ENCODE results near the gene R3HDM2.

R3HDM2 gene

GRCh38 chr12:57229046-57229633 lies 201.7 kb downstream of the R3HDM2 start:
- H3K27ac ChIP-seq: peak overlapping the region in 15 of 21 experiments; percentile 15 to 92 (median 83)

GRCh38 chr12:57227315-57228115 lies 203.3 kb downstream of the R3HDM2 start:
- H3K4me3 ChIP-seq: no peak overlapping the region
- peak overlapping the region in 1 of 21 experiments; percentile 28 for H3K27ac ChIP-seq

More at GRCh38 chr12:57229046-57229633, 201.7 kb downstream of the R3HDM2 start:
- peak overlapping the region; percentile 56 to 75 (median 63) for H3K4me3 ChIP-seq

GRCh38 chr12:57226588-57227314 lies 204.1 kb downstream of the R3HDM2 start:
- H3K27ac ChIP-seq: peak overlapping the region in 1 of 21 experiments; percentile 28
- H3K4me3 ChIP-seq: no peak overlapping the region

GRCh38 chr12:57225680-57226210 lies 205.1 kb downstream of the R3HDM2 start:
- no peak overlapping the region for H3K4me3 ChIP-seq
- H3K27ac ChIP-seq: peak overlapping the region in 1 of 21 experiments; percentile 0

GRCh38 chr12:57224973-57225679 lies 205.7 kb downstream of the R3HDM2 start:
- no peak overlapping the region for H3K4me3 ChIP-seq
- H3K27ac ChIP-seq: no peak overlapping the region

GRCh38 chr12:57224278-57224972 lies 206.4 kb downstream of the R3HDM2 start:
- Histone ChIP-seq H3K4me3 (no peak overlapping the region), H3K27ac (no peak overlapping the region)

GRCh38 chr12:57223191-57224165 lies 207.4 kb downstream of the R3HDM2 start:
- Histone ChIP-seq H3K4me3 (no peak overlapping the region), H3K27ac (no peak overlapping the region)

- Histone ChIP-seq H3K27ac (no peak overlapping the region), H3K4me3 (no peak overlapping the region)
Measured at GRCh38 chr12:57222286-57223190, 208.3 kb downstream of the R3HDM2 start.

GRCh38 chr12:57221169-57221917 lies 209.5 kb downstream of the R3HDM2 start:
- Histone ChIP-seq H3K27ac (no peak overlapping the region), H3K4me3 (no peak overlapping the region)

GRCh38 chr12:57220770-57221168 lies 210.1 kb downstream of the R3HDM2 start:
- H3K4me3 ChIP-seq: no peak overlapping the region

GRCh38 chr12:57219993-57220754 lies 210.7 kb downstream of the R3HDM2 start:
- Histone ChIP-seq H3K27ac (no peak overlapping the region), H3K4me3 (no peak overlapping the region)

More at GRCh38 chr12:57220770-57221168, 210.1 kb downstream of the R3HDM2 start:
- H3K27ac ChIP-seq: no peak overlapping the region

GRCh38 chr12:57219205-57219992 lies 211.4 kb downstream of the R3HDM2 start:
- H3K4me3 ChIP-seq: no peak overlapping the region
- H3K27ac ChIP-seq: no peak overlapping the region

GRCh38 chr12:57218030-57218853 lies 212.6 kb downstream of the R3HDM2 start:
- Histone ChIP-seq H3K4me3 (peak overlapping the region in 1 of 7 experiments; percentile 52), H3K27ac (no peak overlapping the region)
